C4-2B (cell line): ENCODE results near the gene LCE1E.

Experiments used
- H3K27ac ChIP-seq: fragments of 450-650 bp; 2 replicates; pipeline ENCODE4 v1.5.1; 2017
- CTCF ChIP-seq: fragments of 450-650 bp; conservative IDR thresholded peaks from 2 replicates; pipeline ENCODE4 v1.5.1; 2017; ENCODE audit warnings: mild to moderate bottlenecking
- ZFX ChIP-seq: fragments of 450-650 bp; IDR thresholded peaks from 2 replicates; pipeline ENCODE4 v1.6.1; 2017

LCE1E gene

GRCh38 chr1:152811671-152812070 lies 25.6 kb downstream of the LCE1E start, which contains the start of gene LCE1B:
Gene LCE1B, plus strand, starts transcription at chr1:152811971. Its CDS starts 476 bp downstream, at chr1:152812447.
- H3K27ac ChIP-seq: no peak within 1 kb of the TSS
- no peak for TF ChIP-seq ZFX
- no peak for TF ChIP-seq CTCF

GRCh38 chr1:152817309-152817708 lies 31.3 kb downstream of the LCE1E start:
- H3K27ac ChIP-seq: no peak overlapping the region
- no peak for TF ChIP-seq CTCF
- no peak for TF ChIP-seq ZFX

GRCh38 chr1:152823294-152823693 lies 37.2 kb downstream of the LCE1E start:
- H3K27ac ChIP-seq: no peak overlapping the region
- TF ChIP-seq ZFX (no peak), CTCF (no peak)

GRCh38 chr1:152824964-152825363 lies 38.9 kb downstream of the LCE1E start:
- no peak for TF ChIP-seq ZFX
- TF ChIP-seq CTCF: no peak
- no peak overlapping the region for H3K27ac ChIP-seq

GRCh38 chr1:152827173-152827572 lies 41.1 kb downstream of the LCE1E start, which contains the start of gene LCE1A:
Gene LCE1A, plus strand, starts transcription at chr1:152827473. Its CDS starts 0 bp downstream, at chr1:152827473.
- TF ChIP-seq ZFX (no peak), CTCF (no peak)

GRCh38 chr1:152836870-152837269 lies 50.8 kb downstream of the LCE1E start:
- TF ChIP-seq CTCF: no peak
- TF ChIP-seq ZFX: no peak
- no peak overlapping the region for H3K27ac ChIP-seq

More at GRCh38 chr1:152827173-152827572, 41.1 kb downstream of the LCE1E start, which contains the start of gene LCE1A:
- no peak within 1 kb of the TSS for H3K27ac ChIP-seq
